HG03039 (cell line): ENCODE results near the gene ATXN7.

Experiments used
- ATAC-seq: cut with Tn5 transposase; IDR thresholded peaks from one replicate; pipeline ENCODE4 v1.9.1; 2021; ENCODE audit warnings: mild to moderate bottlenecking, moderate library complexity; ENCODE audit not compliant: unreplicated experiment

The ATXN7 gene

DNA sequence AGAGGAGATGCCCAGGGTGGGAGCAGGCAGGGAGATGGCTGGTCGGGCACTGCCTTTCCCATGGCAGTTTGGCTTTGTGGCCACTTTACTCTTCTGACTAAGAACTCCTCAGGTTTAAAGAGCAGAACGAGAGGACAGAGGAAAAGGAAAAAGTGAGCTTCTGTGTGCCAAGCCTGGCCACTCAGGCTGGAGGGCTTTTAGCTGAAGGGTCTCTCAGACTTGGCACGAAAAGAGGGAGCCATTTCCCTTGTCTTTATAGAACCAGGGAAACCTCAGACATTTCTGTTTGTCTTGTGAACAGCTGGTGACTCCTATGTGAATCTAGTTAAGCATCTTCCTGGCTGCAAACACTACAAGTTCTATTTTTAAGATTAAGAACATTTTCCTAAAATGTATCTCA is 182.9 kb downstream of the ATXN7 start:
- no peak for ATAC-seq

DNA sequence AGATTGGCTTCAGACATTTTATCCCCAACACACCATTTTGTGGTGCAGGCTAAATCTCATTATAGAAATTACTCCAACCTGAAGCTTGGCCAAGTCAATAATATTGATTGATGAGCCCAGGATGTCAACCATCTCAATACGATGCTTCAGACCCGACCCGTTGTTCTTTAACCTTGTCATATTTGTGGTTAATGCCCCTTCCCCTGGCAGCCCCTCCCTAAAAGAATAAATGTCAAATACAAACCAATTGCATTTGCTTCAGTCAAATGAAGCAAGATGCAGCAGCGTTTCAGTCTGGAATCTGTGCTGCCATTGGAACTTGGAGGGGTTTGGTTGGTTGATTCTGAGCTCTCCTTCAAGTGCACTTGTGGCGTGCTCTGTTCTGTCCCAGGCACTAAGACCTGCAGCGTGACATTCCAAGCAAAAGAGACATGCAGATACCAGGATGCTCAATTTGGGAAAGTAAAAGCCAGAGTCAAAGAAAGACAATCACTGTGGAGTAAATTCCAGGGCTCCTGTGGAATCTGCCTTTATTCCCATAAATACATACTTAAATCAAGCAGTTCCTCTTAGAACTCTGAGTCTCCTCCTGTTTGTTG is 183.4 kb downstream of the ATXN7 start:
- no peak for ATAC-seq

DNA sequence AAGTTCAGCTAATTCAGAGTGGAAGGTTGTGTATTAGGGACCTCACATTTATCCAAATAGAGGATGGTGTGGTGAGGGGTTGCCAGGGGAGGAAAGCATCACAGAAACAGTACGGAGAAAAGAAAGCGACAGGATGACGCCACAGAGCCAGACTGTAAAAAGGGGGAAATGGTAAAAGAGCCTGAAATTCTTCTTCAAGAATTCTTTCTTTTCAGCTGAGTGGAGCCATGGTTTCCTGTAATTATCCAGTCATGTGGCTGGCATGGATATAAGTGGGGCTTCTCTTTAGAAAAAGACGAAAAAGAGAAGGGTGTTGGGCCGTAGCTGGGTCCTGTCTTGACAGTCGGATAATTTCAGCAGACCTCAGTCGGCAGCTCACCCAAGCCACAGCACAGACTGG is 184.1 kb downstream of the ATXN7 start:
- ATAC-seq: no peak

DNA sequence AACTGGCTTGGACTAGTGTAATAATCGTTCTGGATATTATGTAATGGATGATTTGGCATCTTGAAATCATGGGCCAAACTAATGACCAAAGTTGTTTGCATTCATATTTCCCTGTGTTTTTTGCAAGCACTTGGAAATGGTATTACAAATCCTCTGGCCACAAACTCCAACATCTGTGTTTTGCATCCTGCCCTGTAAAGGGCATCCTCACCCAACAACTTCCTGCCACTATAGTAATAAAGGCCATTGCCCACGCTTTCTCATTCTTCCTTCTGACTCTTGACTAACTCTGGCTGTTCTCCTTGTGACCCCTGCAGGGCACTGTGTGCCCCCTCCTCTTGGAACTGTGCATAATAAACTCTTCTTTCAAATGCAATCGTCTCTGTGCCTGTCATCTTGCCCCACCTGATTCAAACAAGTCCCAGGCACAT is 185.0 kb downstream of the ATXN7 start:
- no peak for ATAC-seq

DNA sequence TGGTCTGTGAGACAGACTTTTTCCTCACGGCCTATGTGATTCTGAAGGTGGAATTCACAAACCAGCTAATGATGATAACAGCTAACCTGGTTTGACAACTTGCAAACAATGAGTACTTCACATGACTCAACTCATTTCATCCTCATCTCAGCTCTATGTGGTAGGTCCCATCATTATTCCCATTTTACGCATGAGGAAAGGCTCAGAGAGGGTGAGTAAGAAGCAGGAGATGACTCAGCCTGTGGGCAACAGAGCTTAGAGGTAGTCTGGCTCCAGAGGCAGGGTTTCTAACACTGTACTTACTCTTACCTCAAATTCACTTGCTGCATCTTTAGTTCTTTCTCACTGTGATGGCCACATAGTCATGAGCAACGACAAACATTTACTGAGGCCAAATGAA is 185.5 kb downstream of the ATXN7 start:
- ATAC-seq: no peak

DNA sequence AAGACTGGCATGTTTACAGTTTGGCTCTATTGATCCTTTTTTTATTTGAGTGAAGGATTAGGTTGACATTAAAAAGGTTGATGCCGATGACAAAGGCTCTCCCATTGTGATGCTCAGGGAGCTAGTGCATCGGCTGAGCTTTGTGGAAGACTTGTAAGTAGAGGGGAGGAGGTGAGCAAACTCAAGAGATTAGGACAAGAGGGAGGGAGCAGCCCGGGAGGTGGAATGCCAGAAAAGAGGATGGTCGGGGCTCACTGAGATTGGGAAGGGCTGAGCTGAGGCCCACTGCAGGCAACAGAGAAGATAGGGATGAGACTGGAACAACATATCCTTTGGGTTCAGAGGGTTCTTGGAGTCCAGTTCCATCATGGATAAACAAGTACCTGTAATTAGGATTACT is 186.2 kb downstream of the ATXN7 start:
- no peak for ATAC-seq
